ENCODE data around the gene CRTAC1.

DNA sequence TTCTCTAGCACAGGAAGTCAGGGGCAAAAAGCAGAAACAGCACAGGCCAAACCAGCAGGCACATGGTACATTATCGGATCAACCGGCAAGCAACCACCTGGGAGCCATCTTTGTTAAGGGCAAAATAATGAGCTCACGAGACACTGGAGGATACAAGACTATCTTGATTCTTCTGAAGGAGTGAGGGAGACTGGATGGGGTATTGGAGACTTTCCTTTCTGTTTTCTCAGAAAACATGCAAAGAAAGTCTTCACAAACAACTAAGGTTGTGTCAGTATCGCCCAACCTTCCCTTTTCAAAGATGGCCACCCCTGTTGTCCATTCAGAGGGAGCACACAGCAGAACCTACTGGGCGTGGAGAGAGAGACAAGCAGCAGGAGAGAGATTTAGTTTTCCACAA, 151.2 kb downstream of the CRTAC1 start:
- TF ChIP-seq CTCF (IDR thresholded peaks at IDR 0.05) (no peak), EZH2phosphoT487 (IDR thresholded peaks at IDR 0.05) (no peak)
